ENCODE data around the gene COP1. TPM values are rescaled to one million over a fixed set of nuclear protein-coding genes. Genes with fewer than 3 reads are reported as not detected.

Gene COP1
- total RNA-seq, 1 donor from 2014 or later: 52.1 TPM

- ChIA-PET POLR2A (no interaction called here), CTCF (no interaction called here)
- Mint-ChIP-seq H3K9me3 (no peaks in the 10 kb centered on the region), H3K27me3 (no peaks in the 10 kb centered on the region), H3K4me3 (no peak overlapping the region), H3K36me3 (ENCODE audit: low read depth) (no peaks in the 10 kb centered on the region), H3K27ac (no peak overlapping the region), H3K4me1 (no peaks in the 10 kb centered on the region)
- intact Hi-C loops (cut with micrococcal nuclease): no loop called here
- ATAC-seq (ENCODE audit: low read depth): no peak
- no peak for DNase-seq
- no peak for TF ChIP-seq CTCF (IDR thresholded peaks at IDR 0.05)
Measured at GRCh38 chr1:175902281-175902680, 304.8 kb downstream of the COP1 start.

- no peak overlapping the region for H3K27ac Mint-ChIP-seq
- no peaks in the 10 kb centered on the region for H3K4me1 Mint-ChIP-seq
- H3K4me3 Mint-ChIP-seq: no peak overlapping the region
- ChIA-PET CTCF (no interaction called here), POLR2A (no interaction called here)
- no peaks in the 10 kb centered on the region for H3K36me3 Mint-ChIP-seq (ENCODE audit: low read depth)
- intact Hi-C loops (cut with micrococcal nuclease): no loop called here
- no peaks in the 10 kb centered on the region for H3K27me3 Mint-ChIP-seq
- no peak for TF ChIP-seq CTCF (IDR thresholded peaks at IDR 0.05)
- no peak for DNase-seq
- H3K9me3 Mint-ChIP-seq: no peaks in the 10 kb centered on the region
- no peak for ATAC-seq (ENCODE audit: low read depth)
Measured at GRCh38 chr1:175901076-175901836, 305.8 kb downstream of the COP1 start.

- H3K4me1 Mint-ChIP-seq: no peaks in the 10 kb centered on the region
- CTCF ChIA-PET: no interaction called here
- no peak for ATAC-seq (ENCODE audit: low read depth)
- no peaks in the 10 kb centered on the region for H3K27me3 Mint-ChIP-seq
- H3K27ac Mint-ChIP-seq: no peak overlapping the region
- intact Hi-C loops (cut with micrococcal nuclease): no loop called here
- TF ChIP-seq CTCF (IDR thresholded peaks at IDR 0.05): no peak
- DNase-seq: no peak
- H3K9me3 Mint-ChIP-seq: peaks cover 2% of the 10 kb centered on the region
- no peaks in the 10 kb centered on the region for H3K36me3 Mint-ChIP-seq (ENCODE audit: low read depth)
- H3K4me3 Mint-ChIP-seq: no peak overlapping the region
- POLR2A ChIA-PET: no interaction called here
Measured at GRCh38 chr1:175900171-175900570, 306.9 kb downstream of the COP1 start.

- H3K27ac Mint-ChIP-seq: no peak overlapping the region
- POLR2A ChIA-PET: no interaction called here
- intact Hi-C loops (cut with micrococcal nuclease): no loop called here
Measured at GRCh38 chr1:175895966-175896365, 311.1 kb downstream of the COP1 start.

More at GRCh38 chr1:175895966-175896365, 311.1 kb downstream of the COP1 start:
- DNase-seq (no peak), ATAC-seq (ENCODE audit: low read depth) (no peak)
- CTCF ChIA-PET: no interaction called here
- H3K4me1 Mint-ChIP-seq: no peaks in the 10 kb centered on the region
- no peaks in the 10 kb centered on the region for H3K36me3 Mint-ChIP-seq (ENCODE audit: low read depth)
- no peaks in the 10 kb centered on the region for H3K27me3 Mint-ChIP-seq
- peaks cover 2% of the 10 kb centered on the region for H3K9me3 Mint-ChIP-seq
- TF ChIP-seq CTCF (IDR thresholded peaks at IDR 0.05): no peak
- no peak overlapping the region for H3K4me3 Mint-ChIP-seq
